ENCODE measurements around the gene WDR64.

The WDR64 gene

DNA sequence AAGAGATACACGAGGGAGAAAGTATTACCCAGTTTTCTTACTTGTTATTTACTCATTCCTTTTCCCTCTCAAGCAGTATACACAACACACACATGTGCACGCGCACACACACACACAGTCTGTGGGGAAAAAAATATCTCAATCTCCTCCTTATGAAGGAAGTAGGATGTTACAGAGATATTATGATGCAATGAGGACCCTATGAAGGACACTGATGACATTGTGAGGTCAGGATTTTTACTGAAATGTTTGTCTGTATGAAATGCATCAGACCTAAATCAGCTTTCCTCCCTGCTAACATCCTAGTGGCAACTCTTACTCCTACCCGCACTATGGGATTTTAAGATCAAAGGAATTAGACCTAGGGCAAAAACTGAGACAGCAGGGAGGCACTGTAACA lies at the start of gene WDR64:
TSS of gene WDR64 (plus strand) at position 270 of the 400 bp plus-strand sequence. CDS start 204 bp downstream, outside the sequence.
- DNase-seq: no peak

DNA sequence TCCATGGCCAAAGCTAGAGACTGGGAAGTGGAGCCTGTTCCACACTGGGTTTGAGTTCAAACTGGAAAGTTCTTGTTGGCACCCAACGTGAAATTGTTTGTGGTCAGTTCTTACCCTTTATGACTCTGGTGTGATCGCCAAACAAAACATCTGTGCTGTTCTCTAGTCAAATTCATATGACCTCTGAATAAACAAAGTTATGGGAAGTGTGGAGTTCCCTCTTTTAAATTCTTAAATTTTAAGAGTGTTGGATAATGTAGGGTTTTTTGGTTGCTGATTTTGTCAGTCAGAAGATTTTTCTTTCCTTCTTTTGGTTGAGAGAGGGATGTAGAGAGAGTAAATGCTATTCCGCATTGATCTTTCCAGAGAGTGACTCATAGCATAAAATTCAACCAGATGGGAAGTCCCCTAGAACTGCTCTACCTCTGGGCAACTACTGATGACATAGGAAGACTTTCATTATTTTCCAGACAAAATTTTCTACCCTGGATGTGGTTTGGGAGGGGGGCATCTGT lies 48.3 kb upstream of the WDR64 start:
- no peak for DNase-seq

DNA sequence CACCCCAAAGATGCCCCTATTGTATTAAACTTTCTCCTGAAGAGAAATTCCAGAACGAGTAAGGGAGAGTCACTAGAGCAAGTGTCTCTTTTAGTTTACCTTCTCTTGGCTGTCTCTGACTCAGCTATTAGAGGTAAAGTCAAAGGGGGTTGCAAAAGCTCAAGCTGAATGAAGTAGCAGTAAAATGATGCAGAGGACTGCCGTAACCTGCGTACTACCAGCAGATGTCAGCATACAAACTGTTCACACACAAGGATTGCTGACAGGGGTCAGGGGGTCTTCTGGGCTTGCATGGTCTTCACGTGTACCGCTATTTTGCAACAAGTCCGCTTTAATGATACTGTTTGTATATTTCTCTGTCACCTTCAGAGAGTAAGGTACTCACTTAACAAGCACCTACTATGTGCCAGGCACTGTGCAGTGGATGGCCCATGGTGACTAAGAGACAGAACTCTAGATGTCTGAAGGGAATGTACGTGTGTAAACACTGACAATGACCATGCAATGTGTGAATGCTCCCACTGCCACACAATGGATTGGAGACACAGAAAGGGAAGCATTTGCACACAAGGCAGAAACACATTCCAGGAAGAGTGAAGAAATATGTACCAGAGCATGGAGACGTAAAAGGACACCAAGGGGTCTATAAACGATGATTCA lies 46.8 kb upstream of the WDR64 start:
- DNase-seq: no peak

DNA sequence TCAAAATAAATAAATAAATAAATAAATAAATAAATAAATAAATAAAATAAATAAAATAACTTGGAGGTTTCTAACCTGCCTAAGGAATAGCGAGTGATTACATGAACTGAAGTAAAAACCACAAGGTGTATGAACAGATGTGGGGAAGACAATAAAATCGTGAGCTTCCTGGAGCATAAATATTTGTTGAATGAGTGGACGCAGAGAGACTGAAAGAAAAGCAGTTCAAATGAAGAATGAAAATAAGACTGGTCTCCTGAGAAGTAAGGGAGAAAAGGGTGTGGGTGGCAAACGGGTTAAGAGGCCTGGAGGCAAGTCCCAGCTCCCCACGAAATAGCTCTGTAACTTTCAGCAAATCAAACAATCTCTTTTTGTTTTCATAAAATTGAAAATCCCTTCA lies 45.5 kb upstream of the WDR64 start:
- DNase-seq: no peak

DNA sequence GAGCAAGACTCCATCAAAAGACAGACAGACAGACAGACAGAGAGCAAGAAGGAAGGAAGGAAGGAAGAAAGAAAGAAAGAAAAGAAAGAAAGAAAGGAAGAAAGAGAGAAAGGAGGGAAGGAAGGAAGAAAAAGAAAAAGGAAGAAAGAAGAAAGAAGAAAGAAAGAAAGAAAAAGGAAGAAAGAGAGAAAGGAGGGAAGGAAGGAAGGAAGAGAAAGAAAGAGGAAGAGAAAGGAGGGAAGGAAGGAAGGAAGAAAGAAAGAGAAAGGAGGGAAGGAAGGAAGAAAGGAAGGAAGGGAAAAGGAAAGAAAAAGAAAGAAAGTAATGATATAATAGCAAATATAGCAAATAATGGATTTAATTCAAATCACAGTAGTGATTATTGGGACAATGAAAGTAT lies 44.6 kb upstream of the WDR64 start:
- DNase-seq: no peak

DNA sequence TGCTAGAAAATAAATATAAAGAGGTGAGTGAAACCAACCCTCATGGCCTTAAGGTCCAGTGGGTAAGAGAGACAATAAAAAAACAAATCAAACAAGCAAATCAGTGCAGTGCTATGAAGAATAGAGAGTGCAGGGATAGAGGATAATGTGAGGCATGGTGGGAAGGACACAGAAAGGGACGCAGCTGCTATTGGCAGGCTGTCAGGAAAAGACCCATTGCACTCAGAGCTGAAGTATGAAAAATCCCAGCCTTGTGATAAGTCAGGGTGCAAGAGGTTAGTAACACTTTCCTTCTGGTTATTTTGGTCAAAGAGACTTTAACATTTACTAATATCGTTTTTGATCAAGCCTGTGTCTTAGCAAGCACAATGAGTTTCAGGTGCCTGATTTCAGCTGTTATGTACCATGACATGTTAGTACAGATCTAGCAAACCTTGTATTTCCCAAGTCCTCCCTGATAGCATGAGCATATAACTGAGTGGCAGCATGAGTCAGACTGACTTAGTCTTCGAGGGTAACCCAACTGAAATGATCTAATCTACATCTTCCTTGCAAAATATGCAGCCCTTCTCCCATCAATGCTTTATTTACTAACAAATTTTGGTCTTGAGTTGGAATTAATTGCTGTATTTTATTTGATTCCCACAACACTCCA lies 43.6 kb upstream of the WDR64 start:
- DNase-seq: no peak

DNA sequence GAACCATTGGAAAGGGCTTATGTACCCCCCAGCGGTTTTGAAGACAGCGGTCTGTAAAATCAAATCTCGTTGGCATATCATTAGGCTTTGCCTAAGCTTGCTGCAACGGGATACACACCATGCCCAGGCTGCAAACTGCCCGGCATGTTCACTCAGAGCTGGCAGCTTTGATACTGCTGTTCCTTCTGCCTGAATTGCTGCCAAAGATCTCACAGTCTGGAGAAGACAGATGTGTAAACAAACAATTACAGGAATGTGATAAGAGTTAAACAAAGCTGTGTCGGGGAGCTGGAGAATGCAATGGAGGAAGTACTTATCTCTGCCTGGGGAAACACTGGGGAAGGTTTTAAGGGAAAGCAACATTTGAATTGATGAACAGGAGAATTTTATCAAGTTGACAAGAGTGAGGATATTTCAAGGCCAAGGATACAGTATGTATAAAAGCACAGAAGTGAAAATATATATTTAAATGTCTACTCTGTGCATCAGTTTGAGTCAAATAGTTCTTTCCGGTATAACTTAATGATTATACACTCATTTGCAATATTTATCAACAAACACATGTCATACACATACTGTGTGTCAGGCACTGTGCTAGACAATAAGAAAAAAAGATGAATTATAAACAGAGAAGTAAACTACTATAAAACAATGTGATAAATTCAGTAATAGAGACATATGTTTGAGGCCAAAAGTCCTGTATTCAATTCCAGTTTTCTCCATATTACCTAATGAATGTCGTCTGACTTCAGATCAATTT lies 41.8 kb upstream of the WDR64 start:
- no peak for DNase-seq

DNA sequence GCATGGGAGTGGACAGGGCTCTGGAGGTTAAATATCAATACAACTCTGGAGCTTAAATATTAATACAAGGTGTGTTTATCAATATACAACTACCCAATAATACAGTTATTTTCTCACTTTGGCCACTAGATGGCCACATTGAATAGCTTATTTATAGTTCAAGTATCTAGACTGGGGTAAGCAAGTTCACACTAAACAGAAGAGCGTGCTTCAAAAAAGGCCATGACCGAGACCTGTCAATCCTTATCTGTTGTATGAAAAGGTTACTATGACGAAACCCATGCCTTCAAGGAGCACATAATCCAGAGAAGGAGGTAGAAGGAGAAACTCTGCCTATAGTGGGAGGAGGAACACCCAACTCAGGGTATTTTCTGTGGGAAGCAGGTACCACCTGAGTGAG lies 41.0 kb upstream of the WDR64 start:
- DNase-seq: no peak

DNA sequence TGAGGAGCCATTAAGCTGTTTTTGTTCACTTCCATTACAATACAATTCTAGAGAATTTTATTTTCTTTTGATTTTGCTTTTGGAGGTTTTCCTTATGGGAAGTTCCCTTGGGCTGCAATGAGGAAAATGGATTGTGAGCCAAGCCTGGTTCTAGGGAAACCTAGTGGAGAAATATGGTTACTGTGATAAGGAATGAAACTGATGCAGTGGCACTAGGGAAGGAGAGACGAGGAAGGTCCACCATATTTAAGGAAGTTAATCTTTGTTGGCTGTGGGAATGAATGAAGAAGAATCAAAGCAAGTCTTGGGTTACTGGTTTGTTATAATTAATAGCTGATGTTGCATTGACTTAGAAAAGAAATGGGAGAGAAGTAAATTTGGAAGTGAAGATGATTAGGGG lies 40.3 kb upstream of the WDR64 start:
- no peak for DNase-seq

DNA sequence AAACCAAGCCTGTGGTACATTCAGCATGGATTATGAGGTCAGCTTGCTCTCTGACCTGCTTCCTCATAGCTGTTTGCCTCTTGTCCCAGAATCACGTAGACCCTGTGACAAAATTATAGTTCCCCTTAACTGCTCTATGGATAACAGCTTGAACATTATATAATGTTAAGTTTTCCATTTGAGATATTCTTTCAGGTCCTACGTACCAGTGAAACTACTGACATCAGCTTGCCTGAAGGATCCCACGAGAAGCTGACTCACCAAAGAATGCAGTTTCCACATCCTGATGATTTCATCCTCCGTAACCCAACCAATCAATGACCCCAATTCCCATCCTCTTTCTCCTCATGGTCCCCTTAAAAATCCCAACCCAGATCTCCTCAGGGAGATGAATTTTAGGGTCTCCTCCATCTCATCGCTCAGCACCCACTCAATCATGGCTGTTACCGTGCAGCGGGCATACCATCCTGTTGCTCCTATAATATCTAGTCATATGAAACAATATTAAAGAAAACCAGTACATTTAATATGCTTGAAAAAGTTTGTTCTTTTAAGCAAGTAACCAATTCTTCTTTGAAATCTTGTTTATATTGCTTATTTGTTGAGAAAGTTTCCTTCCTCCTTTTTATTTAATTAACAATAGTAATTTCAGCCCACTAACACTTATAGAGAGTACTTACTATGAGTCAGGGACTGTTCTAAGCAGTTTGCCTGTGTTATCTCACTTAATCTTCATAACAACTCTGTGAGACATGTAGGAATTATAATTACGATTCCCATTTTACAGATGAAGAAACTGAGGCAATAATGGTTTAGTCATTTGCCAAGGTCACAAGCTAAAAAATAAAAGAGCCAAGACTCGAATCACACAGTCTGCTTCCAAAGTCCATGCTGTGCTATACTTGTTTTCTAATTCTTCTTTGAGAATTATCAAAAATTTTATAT lies 39.3 kb upstream of the WDR64 start:
- no peak for DNase-seq

DNA sequence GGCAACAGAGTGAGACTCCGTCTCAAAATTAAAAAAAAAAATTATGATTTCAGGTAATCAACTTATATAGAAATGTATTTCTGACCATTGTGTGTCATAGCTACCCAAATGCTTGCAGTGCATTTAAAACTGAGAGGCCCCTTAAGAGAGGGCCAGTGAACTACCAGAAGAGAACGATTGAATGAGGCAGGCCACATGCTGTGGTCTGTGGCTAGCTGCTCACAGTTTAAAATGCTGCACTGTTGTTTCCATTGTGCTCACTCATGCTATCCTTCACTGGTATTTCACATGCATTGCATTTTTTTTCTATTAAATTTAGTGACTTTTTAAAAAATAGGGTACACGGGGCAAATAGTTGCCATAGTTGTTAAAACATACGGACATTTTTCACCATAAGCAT lies 37.9 kb upstream of the WDR64 start:
- DNase-seq: no peak

DNA sequence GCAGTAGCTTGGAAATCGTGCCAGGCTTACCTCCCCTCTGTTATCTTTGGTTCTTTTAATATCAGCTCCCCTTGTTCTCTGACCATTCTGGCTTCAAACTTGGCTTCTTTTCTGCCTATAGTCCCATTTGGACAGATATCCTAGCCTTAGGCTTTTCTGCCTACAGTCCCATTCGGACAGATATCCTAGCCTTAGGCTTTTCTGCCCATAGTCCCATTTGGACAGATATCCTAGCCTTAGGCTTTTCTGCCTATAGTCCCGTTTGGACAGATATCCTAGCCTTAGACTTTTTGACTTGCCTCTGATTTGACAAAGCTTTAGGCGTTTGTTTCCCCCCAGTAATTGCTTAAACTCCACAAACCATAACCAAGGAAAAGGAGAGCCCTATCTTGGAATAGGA lies 37.5 kb upstream of the WDR64 start:
- no peak for DNase-seq

DNA sequence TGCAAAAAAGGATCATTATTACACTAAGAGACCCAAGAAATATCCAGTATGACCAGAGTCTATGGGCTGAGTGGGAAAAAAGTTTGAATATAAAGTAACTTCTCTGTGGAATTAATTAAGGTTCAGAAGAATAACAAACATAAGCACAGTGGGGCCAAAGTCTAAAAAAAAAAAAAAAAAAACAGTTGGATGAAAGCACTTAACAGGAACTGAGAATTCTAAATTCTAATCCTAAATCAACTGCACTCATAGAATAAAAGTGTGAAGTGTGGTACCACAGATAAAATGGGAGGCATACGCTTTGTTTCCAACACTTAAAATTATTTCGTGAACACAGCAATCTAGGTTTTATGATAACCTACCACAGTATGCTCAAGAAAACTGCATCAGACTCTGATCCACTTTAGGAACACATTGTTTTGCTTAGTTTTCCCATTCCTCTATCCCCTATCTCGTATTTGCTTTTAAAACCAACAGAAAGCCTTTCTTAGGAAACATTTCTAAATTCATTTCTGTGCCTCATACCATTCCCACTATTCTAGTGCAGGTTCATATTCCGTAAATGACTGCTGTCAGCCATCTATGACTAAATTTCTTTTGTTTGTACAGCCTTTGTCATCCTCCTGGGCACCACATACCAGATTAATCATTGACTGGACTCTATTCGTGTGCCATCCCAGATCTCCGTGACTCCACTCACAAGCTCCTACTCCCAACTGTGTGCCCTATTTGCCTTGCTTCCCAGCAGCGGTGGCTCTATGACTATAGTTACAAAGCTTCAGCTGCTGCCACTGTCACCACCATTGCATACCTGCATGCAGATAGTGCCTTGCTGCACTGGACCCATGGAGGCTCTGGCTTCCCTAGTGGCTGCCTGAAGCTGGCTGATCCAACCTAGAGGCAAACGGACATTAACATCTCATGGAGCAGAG lies 36.8 kb upstream of the WDR64 start:
- DNase-seq: no peak

DNA sequence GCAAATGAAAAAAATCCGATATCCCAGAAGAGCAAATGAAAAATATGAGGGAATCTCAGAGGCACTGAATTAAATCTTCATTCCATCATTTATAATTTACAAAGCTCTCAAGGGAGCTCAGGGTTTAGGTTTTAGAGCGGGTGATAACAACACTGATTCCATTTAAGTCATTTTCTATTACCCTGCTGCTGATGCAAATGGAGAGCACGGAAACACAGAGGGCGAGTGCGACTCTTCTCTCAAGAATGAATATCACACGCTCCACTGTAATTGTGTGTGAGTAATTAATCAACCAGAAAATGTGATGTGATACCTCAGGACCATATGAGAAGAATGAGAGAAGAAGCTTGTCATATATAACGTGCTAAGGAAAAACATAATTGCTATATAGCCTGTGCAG lies 34.7 kb upstream of the WDR64 start:
- DNase-seq: no peak

DNA sequence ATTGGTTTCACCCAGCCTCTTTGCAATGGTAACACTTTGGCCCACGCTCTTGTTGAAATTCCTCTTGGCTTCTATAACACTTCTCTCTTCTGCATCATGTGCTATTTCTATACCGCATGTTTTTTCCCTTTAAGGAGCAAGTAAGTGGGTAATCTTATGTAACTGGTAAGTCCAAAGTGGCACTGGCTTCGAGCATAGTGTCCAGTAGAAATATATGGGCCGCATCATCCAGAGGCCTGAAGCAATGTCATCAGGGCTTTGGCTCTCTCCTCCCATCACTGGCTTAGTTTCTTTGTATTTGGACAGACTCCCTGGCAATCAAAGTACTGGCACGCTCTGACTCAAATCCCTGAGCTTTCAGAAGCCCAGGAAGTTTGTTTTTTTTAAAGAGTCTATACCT lies 29.4 kb upstream of the WDR64 start:
- DNase-seq: no peak

DNA sequence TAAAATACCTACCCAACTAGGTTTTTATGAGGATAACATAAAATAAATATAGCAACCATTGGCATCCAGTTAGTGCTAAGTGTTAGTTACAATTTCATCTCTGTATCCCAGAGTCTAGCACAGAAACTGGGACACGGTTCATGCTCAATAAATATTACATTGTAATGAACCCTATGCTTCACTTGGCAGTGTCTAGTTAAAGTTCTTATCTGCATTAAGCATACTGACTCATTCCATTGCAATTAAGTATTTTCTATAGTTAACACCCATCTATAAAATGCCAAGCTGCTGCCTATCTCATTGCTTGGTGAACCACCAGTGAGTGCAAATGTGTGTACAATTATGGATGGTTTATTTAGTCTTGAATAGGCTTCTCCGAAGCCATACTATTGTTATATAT lies 27.1 kb upstream of the WDR64 start:
- DNase-seq: no peak

DNA sequence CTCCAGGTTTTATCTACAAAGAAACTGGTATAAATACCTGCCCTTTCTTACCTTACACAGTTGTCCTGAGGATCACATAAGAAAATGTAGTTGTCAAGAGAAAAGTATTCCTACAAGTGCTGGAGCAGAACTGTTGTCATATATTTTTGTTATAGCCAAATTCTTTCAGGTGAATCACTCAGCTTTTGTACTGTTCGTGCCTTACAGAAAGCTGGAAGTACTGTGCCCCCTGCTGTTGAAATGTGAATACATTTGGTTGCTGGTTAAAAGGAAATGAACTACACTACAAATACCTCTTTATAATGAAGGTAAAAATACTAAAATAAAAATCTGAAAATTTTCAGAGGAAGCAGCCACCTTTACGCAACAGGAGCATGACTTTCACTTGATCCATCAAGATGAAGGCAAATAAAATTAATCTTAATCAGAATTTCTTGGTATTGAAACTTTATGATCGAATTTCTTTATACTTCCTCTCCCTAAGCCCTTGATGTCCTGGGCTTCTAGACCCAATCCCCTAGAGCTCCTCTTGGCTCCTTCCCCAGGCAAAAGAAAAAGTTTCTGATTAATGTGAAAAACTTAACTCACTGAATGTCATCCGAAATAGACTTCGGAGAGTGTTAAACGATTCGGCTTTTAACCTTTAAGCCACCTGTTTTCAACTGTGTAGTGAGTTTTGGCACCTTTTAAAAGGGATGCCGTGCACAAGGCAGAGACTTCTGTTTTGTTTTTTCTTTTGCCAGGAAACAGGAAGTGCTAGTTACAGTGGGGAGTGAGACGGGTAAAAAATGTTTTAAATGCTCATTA lies 24.4 kb upstream of the WDR64 start:
- peak in 1 of 2 donors; percentile 41 for DNase-seq

DNA sequence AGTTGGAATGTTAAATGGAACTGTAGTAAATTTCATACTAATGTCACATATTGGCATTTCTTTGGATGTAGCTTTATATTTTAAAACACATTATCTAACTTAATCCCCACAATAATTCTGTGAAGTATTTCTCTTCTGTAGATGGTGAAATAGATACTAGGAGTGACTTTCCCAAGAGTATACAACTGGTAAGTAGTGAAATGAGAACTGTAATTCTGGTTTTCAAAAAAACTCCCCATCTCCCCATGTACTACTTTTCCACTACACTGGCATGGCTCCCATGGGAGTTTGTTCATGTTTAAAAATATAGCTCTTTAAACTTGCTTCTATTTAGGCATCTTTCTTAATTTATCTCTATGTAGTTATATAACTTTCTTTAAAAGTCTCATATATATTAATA lies 22.1 kb upstream of the WDR64 start:
- no peak for DNase-seq

DNA sequence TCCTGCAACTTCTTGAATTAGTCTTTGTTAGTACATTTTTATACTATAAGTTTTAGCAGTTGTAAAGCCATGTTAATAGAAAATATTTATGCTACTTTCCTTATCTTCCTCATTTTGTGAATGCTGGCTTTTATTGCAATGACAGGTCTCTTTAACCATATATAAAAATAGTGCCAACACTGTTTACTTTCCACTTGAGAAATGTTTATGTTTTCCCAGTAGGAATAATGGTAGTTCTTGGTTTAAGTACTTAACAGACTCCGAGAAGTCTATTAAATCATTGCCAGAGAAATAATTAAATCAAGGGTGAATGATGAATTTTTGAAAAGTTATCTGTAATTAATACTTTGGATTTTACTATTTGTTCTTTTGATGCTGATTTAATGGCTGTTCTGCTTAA lies 21.6 kb upstream of the WDR64 start:
- no peak for DNase-seq

DNA sequence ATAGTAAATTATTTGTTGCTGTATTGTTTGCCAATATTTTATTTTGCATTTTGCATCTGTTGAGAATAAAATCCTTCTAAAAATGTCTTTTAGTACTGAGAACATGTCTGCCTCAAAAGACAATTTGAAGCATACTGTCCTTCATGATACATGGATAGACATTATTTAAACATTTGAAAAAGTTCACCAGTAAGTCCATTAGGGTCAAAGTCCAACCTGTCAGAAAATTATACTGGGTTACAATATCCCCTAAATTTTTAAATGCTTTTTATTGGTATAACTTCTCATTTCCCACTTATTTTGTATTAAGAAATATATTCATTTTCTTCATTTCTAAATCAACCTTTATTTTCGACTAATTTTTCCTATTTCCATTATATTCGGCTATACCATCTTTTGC lies 21.2 kb upstream of the WDR64 start:
- DNase-seq: no peak

DNA sequence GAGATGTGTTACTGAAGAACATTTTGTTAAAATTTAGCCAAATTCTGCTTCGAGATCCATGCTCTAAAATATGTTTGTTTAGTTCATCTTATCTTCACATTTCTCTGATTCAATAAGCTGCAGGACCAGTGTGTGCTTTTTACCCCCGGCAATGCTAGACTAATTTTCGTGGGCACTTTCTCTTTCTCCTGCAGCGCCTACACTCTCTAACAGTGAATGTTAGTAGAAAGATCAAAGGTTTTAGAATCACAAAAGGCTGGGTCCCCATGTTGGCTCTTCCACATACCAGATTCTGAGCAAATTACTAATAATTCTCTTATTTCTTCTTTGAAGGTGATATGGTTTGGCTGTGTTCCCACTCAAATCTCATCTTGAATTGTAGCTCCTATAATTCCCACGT lies 20.4 kb upstream of the WDR64 start:
- no peak for DNase-seq
